Ovary (tissue), 3 donors: ENCODE results near the gene TTC33.

Source experiments
- CTCF ChIP-seq, 3 donors: fragments of 450-650 bp in 2 of 3; fragments of 200-600 bp in 1 of 3; IDR thresholded peaks; one replicate each; pipeline versions ENCODE4 v1.5.1 to v1.8.0; 2016 to 2022; ENCODE audit warnings: antibody characterized with exemption in 3 of 3, mild to moderate bottlenecking in 1 of 3
- POLR2A ChIP-seq: fragments of 450-650 bp; IDR thresholded peaks from one replicate; pipeline ENCODE4 v1.6.1; 2017; ENCODE audit warnings: antibody characterized with exemption, mild to moderate bottlenecking, moderate library complexity
- donor health status: DM: no; HTN: no; CAD: no.

GRCh38 chr5:40688127-40688761, 67.5 kb downstream of the TTC33 start:
- TF ChIP-seq CTCF (IDR thresholded peaks at IDR 0.05) = peak; percentile 48 to 85 (median 66)
- no peak for TF ChIP-seq POLR2A
